ENCODE measurements around the gene TSPYL1.
A peak's percentile ranks its signal among the peaks of the same experiment; 100 is the strongest.

DNA sequence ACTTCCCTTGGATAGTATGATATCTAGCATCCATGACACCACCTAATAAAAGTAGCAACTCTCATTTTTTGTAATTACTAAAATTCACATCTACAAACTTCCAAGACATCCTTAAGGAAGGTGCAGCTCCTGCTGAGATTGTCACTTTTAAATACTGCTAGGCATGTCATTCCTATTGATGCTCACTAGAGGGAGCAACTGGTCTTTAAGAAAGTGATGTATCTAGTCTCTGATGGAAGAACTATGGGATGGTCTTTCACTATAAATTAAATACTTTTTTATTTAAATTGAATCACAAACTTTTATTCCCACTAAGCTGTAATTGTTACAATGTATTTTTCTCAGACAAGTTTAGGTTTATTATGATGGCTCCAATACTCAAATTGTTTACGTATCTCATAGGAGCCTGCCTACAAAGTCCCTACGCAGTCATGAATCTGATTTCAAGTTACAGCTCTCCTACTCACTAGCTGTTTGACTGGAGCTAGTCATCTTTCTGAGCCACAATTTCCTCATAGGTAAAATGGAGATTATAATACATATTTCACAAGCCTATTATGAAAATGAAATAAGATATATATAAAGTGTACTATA, 8.1 kb upstream of the TSPYL1 start:
- TF ChIP-seq CTCF (conservative IDR thresholded peaks at IDR 0.05; ENCODE audit: low read depth, low read length): peak; percentile 75
- TF ChIP-seq EZH2 (IDR thresholded peaks at IDR 0.05; ENCODE audit: low read length, unreplicated experiment): no peak

All from PC-3 (cell line).